Measurements from ENCODE around the gene CCDC85B.

CCDC85B gene

DNA sequence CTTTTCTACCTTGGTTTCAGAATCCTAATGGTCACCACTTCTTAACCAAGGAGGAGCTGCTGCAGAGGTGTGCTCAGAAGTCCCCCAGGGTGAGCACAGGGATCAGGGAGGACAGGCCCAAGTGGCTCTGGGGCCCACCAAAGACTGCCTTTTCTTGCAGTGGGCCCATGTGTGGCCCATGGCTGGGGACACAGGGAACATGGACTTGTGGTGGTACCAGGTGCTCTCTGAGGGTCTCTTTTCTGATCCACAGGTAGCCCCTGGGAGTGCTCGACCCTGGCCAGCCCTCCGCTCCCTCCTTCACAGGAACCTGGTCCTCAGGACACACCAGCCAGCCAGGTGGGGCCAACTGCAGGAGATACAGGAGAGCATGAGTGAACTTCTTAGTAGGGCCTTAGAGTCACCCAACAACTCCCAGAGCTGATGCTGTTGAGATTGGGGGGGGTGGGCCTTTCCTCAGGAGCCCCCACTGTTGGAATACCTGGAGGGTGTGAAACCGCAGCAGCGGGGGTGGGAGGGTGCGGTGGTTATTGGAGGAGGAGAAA, 28.2 kb upstream of the CCDC85B start:
- H3K4me1 Mint-ChIP-seq (ENCODE audit: low read depth): peaks cover 25% of the 10 kb centered on the region
- H3K27ac Mint-ChIP-seq: peak overlapping the region; percentile 52
- H3K9me3 Mint-ChIP-seq (ENCODE audit: low read depth): no peaks in the 10 kb centered on the region
- no peaks in the 10 kb centered on the region for H3K27me3 Mint-ChIP-seq
- H3K36me3 Mint-ChIP-seq: no peaks in the 10 kb centered on the region
- H3K4me3 Mint-ChIP-seq: peak overlapping the region; percentile 95

DNA sequence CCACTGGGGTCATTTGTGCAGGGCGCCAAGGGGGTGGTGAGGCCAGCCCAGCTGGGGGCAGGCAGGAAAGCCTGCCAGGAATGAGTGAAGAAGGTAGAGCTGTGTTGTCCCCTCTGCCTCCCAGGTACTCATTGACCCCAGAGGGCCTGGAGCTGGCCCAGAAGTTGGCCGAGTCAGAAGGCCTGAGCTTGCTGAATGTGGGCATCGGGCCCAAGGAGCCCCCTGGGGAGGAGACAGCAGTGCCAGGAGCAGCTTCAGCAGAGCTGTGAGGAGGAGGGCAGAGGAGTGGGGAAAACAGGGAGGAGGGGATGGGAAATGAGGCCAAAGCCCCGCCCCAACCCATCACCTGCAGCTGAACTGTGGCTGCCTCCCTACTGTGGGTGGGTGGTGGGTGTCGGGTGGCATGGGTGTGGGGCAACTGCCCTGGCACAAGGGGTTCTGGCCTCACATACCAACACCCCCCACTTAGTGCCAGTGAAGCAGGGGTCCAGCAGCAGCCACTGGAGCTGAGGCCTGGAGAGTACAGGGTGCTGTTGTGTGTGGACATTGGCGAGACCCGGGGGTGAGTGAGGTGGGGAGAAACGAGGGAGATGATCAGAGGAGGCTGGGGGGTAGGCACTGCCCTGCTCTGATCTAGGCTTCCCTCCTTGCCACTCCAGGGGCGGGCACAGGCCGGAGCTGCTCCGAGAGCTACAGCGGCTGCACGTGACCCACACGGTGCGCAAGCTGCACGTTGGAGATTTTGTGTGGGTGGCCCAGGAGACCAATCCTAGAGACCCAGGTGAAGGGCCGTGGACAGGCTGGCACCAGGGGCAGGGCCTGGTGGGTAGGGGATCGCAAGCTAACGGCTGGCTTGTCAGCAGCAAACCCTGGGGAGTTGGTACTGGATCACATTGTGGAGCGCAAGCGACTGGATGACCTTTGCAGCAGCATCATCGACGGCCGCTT, 27.3 kb upstream of the CCDC85B start:
- Mint-ChIP-seq H3K4me1 (ENCODE audit: low read depth) (peaks cover 29% of the 10 kb centered on the region), H3K9me3 (ENCODE audit: low read depth) (no peaks in the 10 kb centered on the region), H3K4me3 (peak overlapping the region; percentile 20), H3K36me3 (no peaks in the 10 kb centered on the region), H3K27ac (no peak overlapping the region), H3K27me3 (no peaks in the 10 kb centered on the region)

DNA sequence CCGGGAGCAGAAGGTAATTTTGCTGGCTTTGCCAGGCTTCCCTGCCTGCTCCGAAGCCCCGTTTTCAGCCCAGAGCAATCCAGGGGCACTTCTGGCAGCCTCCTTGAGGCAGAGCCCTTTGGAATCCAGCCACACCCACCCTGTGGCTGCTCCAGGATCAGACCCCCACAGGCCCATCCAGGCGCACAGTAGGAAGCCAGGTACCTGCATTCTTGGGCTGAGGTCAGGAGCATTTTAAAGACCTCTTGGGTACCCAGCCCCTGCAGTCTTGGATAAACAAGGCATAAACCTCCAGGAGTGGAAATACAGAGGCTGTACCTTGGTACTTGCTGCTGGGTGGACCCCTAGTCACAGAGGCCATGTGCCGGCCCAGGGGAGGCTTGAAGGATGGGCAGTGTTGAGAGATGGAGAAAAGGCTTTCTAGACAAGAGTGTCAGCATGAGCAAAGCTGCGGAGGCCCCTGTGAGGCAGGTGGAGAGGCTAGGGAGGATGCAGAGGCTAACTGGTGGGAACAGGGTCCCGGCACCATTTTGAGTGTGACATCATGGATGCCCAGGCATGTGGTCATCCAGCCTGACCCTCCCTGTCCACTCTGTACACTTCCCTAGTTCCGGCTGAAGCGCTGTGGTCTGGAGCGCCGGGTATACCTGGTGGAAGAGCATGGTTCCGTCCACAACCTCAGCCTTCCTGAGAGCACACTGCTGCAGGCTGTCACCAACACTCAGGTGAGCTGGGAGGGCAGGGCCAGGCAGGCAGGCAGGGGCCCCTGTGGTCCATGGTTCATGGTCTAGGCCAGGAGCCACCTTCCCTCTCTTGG, 26.4 kb upstream of the CCDC85B start:
- Mint-ChIP-seq H3K27ac (no peak overlapping the region), H3K4me3 (no peak overlapping the region), H3K9me3 (ENCODE audit: low read depth) (no peaks in the 10 kb centered on the region), H3K4me1 (ENCODE audit: low read depth) (peaks cover 22% of the 10 kb centered on the region), H3K36me3 (no peaks in the 10 kb centered on the region), H3K27me3 (no peaks in the 10 kb centered on the region)

DNA sequence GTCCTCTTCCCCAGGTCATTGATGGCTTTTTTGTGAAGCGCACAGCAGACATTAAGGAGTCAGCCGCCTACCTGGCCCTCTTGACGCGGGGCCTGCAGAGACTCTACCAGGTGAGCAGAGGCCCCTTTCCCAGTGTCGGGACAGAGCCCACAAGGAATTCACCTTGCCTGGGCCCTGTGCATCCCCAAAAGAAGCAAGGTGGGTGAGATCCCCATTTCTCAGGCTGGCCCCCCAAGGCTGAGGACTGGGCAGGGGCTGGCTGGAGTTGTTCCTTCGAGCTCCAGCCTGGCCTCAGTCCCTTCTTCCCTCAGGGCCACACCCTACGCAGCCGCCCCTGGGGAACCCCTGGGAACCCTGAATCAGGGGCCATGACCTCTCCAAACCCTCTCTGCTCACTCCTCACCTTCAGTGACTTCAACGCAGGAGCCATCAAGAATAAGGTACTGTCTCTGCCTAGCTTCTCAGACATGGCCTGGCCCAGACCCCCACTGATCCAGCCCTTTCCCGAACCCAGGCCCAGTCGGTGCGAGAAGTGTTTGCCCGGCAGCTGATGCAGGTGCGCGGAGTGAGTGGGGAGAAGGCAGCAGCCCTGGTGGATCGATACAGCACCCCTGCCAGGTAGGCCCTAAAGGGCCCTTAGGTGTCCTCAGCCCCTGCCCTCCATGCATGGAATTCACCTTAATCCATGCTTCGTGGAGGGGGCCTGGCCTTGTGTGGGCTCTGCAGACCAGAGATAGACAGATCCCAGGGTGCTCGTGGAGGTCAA, 25.6 kb upstream of the CCDC85B start:
- Mint-ChIP-seq H3K4me3 (no peak overlapping the region), H3K4me1 (ENCODE audit: low read depth) (peaks cover 22% of the 10 kb centered on the region), H3K27me3 (no peaks in the 10 kb centered on the region), H3K9me3 (ENCODE audit: low read depth) (no peaks in the 10 kb centered on the region), H3K36me3 (no peaks in the 10 kb centered on the region), H3K27ac (no peak overlapping the region)

DNA sequence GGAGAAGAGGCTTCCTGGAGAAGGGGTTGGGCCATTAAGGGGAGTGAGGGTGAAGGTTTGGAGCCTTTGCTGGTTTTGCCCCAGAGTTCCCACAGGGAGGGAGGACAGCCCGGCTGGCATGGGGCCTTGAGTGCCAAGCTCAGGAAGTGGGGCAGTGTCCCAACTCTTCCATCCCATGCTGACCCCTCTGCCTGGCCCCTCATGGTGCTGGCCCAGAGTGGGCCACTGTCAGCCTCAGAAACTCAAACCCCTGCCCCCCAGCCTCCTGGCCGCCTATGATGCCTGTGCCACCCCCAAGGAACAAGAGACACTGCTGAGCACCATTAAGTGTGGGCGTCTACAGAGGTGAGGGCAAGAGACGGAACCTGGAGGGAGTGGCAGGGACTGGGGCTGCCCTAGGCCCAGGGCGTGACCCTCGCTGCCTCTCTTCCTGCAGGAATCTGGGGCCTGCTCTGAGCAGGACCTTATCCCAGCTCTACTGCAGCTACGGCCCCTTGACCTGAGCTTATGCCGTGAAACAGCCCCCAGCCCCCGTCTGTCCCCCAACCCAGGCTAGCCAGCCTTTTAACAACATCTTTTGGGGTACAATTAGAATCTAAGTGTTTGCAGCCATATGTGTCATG, 24.8 kb upstream of the CCDC85B start:
- Mint-ChIP-seq H3K4me1 (ENCODE audit: low read depth) (peaks cover 22% of the 10 kb centered on the region), H3K27me3 (no peaks in the 10 kb centered on the region), H3K9me3 (ENCODE audit: low read depth) (no peaks in the 10 kb centered on the region), H3K4me3 (no peak overlapping the region), H3K27ac (no peak overlapping the region), H3K36me3 (no peaks in the 10 kb centered on the region)

DNA sequence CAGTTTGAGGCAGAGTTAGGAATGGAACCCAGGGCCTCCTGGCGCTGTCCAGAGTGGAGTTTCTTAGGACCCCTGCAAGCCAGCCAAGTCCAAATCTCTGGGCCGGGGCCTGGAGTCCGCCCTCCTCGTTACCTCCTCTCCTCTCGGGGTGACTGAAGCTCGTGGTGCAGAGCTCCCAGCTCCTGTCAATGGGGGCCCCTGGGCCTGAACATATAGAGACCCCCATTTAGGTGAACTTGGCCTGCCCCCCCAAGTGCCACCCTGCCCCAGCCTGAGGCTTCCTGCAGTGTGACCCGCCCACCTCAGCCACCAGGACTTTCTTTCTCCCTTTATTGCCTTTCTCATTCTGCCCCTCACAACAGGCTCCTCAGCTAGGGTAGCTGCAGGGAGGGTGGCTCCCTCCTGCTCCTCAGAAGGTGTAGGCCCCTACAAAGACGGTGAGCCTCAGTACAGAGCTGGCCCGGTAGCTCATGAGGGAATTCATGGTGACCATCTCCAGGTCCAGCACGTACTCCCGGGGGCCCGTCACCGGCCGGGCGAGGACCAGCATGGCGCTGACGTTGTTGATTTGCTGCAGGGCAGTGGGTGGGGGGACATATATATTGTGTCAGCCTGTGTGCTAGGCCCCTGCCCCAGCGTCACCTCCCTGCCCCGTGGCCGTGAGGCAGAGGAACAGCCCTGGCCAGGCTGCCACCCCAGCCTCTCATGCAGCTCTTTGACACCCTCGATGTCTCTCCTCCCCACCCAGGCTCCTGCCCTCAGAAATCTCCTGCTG, 23.8 kb upstream of the CCDC85B start:
- peaks cover 24% of the 10 kb centered on the region for H3K4me1 Mint-ChIP-seq (ENCODE audit: low read depth)
- no peaks in the 10 kb centered on the region for H3K9me3 Mint-ChIP-seq (ENCODE audit: low read depth)
- no peaks in the 10 kb centered on the region for H3K27me3 Mint-ChIP-seq
- no peak overlapping the region for H3K27ac Mint-ChIP-seq
- H3K4me3 Mint-ChIP-seq: no peak overlapping the region
- H3K36me3 Mint-ChIP-seq: no peaks in the 10 kb centered on the region

DNA sequence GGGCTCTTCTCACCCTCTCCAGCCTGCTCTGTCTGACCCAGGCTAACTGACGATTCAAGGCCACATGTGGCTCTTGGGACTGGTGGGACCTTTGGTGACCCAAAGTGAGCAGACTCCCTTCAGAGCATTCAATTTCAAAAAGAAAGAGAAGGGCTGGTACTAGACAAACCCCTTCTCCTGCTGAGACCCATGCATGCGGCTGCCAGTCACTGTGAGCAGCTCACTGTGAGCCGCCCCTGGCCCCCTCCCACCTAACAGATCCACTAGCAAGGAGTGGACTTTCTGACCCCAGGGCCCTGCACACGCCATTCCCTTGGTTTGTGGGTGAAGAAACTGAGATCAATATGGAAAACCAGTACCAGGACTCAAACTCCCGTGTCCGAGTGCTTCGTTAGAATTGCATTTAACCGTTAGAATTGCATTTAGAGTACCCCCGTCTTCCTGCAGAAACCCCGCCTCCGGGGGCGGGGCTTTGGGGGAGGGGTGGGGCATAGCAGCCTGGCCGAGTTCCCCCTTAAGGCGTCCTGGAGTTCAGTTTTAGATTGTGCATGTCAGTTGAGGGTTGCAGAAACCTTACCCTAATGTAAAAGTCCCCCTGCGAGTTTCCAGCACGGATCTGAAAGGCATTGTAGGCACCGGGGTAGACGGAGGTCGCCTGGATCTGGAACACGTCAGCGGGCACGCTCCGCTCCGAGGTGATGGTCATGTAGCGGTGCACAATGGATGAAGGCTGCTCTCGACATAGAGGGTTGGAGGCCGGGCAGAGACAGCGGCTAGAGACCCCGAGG, 23.0 kb upstream of the CCDC85B start:
- peaks cover 23% of the 10 kb centered on the region for H3K4me1 Mint-ChIP-seq (ENCODE audit: low read depth)
- H3K36me3 Mint-ChIP-seq: no peaks in the 10 kb centered on the region
- H3K9me3 Mint-ChIP-seq (ENCODE audit: low read depth): no peaks in the 10 kb centered on the region
- no peak overlapping the region for H3K27ac Mint-ChIP-seq
- H3K27me3 Mint-ChIP-seq: no peaks in the 10 kb centered on the region
- no peak overlapping the region for H3K4me3 Mint-ChIP-seq

DNA sequence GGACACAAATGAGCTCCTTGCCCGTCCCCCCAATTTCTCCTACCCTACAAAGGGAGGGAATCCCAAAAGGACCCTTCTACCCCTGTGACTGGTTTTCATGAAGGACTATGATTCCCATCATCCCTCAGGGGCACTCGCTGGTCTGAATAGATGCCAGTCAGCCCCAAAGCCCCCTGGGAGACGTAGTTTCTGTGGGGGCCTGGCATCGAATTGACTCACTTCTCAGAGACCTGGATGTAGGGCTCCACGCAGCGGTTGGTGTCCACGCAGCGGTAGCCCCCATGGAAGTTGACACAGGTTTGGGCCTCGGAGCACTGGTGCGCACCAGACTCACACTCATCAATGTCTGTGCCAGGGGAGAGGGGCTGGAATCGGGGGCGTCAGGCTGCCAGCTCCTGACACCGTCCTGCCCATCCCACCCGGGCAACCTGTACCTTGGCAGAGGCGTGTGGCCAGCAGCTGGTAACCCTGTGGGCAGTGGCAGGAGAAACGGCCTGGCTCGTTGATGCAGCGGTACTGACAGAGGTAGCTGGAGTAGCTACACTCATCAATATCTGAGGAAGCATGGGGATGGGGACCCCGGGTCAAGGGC, 22.3 kb upstream of the CCDC85B start:
- no peaks in the 10 kb centered on the region for H3K9me3 Mint-ChIP-seq (ENCODE audit: low read depth)
- no peaks in the 10 kb centered on the region for H3K36me3 Mint-ChIP-seq
- H3K4me3 Mint-ChIP-seq: no peak overlapping the region
- no peak overlapping the region for H3K27ac Mint-ChIP-seq
- peaks cover 22% of the 10 kb centered on the region for H3K4me1 Mint-ChIP-seq (ENCODE audit: low read depth)
- H3K27me3 Mint-ChIP-seq: no peaks in the 10 kb centered on the region

DNA sequence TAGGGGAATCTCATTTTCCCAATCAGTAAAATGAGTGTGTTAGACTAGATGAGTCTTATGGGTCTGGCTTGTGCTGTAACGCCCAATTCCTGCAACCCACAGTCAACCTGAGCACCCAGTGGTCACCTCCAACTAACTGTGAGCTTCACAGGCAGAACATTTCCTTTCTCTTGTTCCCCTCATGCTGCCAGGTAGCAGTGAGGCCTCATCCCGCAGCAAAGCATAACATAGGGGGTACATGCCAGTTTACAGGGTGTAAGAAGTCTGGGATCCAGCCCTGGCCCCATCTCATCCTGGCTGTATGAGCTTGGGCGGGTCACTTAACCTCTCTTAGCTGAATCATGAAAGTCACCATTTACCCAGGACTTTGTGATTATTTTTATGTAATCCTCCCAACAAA, 21.6 kb upstream of the CCDC85B start:
- no peak overlapping the region for H3K4me3 Mint-ChIP-seq
- H3K4me1 Mint-ChIP-seq (ENCODE audit: low read depth): peaks cover 30% of the 10 kb centered on the region

DNA sequence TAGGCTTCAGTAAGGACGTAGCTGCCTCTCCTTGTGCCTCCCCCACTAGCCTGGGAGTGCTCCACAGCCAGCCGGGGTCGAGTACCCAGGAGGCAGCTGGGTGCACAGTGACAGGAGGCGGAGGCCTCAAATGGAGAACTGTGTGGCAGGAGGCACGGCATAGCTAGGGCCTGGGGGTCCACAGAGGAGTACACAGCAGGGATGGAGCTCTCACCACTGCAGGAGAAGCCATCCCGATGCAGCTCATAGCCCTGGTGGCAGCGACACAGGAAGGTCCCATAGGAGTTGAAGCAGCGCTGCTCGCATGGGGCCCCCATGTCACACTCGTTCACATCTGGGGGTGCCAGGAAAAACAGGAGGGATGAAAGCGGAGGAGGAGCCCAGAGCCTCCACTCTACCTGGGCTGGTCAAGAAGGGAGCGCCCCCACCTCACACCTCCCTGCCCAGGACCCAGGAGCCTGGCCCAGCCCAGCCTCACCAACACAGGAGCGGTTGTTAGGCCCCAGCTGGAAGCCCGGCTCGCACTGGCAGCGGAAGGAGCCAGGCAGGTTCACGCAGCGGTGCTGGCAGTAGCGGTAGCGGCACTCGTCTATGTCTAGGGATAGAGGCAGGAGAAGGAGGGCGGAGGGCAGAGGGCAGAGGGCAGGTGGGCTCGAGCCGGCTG, 20.7 kb upstream of the CCDC85B start:
- Mint-ChIP-seq H3K4me3 (no peak overlapping the region), H3K9me3 (ENCODE audit: low read depth) (no peaks in the 10 kb centered on the region), H3K27me3 (no peaks in the 10 kb centered on the region), H3K4me1 (ENCODE audit: low read depth) (peaks cover 31% of the 10 kb centered on the region), H3K27ac (no peak overlapping the region), H3K36me3 (no peaks in the 10 kb centered on the region)

More for the DNA sequence above, 21.6 kb upstream of the CCDC85B start:
- Mint-ChIP-seq H3K36me3 (no peaks in the 10 kb centered on the region), H3K9me3 (ENCODE audit: low read depth) (no peaks in the 10 kb centered on the region), H3K27me3 (no peaks in the 10 kb centered on the region), H3K27ac (no peak overlapping the region)

DNA sequence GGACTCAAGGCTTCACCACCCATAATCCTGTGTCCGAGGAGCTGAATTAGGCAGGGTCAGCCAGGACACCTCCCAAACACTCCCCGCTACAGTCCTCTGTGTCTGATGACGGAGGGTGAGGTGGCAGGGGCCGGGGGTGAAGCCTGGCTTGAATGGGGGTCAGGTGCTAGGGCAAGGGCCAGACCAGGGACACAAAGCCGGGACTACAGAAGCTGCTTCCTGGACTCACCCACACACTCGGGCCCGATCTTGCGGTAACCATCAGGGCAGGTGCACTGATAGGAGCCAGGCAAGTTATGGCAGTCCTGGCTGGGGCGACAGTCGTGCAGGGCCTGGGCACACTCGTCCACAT, 20.2 kb upstream of the CCDC85B start:
- Mint-ChIP-seq H3K36me3 (no peaks in the 10 kb centered on the region), H3K9me3 (ENCODE audit: low read depth) (no peaks in the 10 kb centered on the region), H3K27ac (no peak overlapping the region), H3K4me3 (peak overlapping the region; percentile 35), H3K27me3 (no peaks in the 10 kb centered on the region), H3K4me1 (ENCODE audit: low read depth) (peaks cover 31% of the 10 kb centered on the region)
